Thymus (tissue), 11 donors: ENCODE results near the gene RAP1GAP2. TPM values are rescaled to one million over a fixed set of nuclear protein-coding genes. Genes with fewer than 3 reads are reported as not detected.

Experiments used
- DNase-seq, 9 donors: peaks; one replicate each; pipeline ENCODE4 v3.0.0-alpha.2; 2013; ENCODE audit warnings: low spot score in 9 of 9, low read depth in 6 of 9, missing footprints in 1 of 9
- H3K27ac ChIP-seq, 2 donors: one replicate each; pipeline ENCODE4 v1.5.1; 2013; ENCODE audit warnings: control low read depth in 1 of 2, low read depth in 1 of 2, low read length in 1 of 2, mild to moderate bottlenecking in 1 of 2, moderate library complexity in 1 of 2
- H3K27me3 ChIP-seq, 2 donors: one replicate each; pipeline ENCODE4 v1.5.1; 2013; ENCODE audit warnings: low read length in 1 of 2; ENCODE audit not compliant: control insufficient read depth in 2 of 2, insufficient read depth in 1 of 2
- H3K36me3 ChIP-seq, 2 donors: one replicate each; pipeline ENCODE4 v1.5.1; 2013; ENCODE audit warnings: low read length in 1 of 2, mild to moderate bottlenecking in 1 of 2, moderate library complexity in 1 of 2; ENCODE audit not compliant: control insufficient read depth in 2 of 2, insufficient read depth in 2 of 2
- H3K4me1 ChIP-seq, 2 donors: one replicate each; pipeline ENCODE4 v1.5.1; 2013; ENCODE audit warnings: low read length in 2 of 2; ENCODE audit not compliant: control insufficient read depth in 2 of 2, insufficient read depth in 2 of 2
- H3K4me3 ChIP-seq, 2 donors: one replicate each; pipeline ENCODE4 v1.5.1; 2013; ENCODE audit warnings: low read length in 2 of 2, control low read depth in 1 of 2, mild to moderate bottlenecking in 1 of 2
- H3K9me3 ChIP-seq, 2 donors: one replicate each; pipeline ENCODE4 v1.5.1; 2013; ENCODE audit warnings: low read length in 1 of 2, mild to moderate bottlenecking in 1 of 2; ENCODE audit not compliant: control insufficient read depth in 2 of 2, insufficient read depth in 1 of 2
- WGBS: extraction: QIAGEN DNeasy Blood & Tissue Kit; methylation state at CpG from one replicate; pipeline ENCODE4 v1.1.7; 2013; 5-methylcytosine and 5-hydroxymethylcytosine counted together
- polyA plus RNA-seq: library from polyadenylated mRNA; stranded (reverse); fragments of 200-250 nt; gene quantifications from one replicate; pipeline ENCODE4 v1.2.3, GENCODE V29; 2013
- total RNA-seq: library from RNA; stranded (reverse); fragments of 120-200 nt; gene quantifications from one replicate; pipeline ENCODE4 v1.2.4, GENCODE V29; 2013
- donor health status: healthy.

The RAP1GAP2 gene
- total and polyA plus RNA-seq, 2 donors: 1.6 to 3.8 TPM

- WGBS: 88% methylated on average over 19 of the region's 19 CpGs
- no peaks in the 10 kb centered on the region for H3K36me3 ChIP-seq
- H3K4me1 ChIP-seq: no peaks in the 10 kb centered on the region
- H3K4me3 ChIP-seq: no peak overlapping the region
- no peaks in the 10 kb centered on the region for H3K27me3 ChIP-seq
- H3K27ac ChIP-seq: no peak overlapping the region
- no peak for DNase-seq
- peaks cover 0 to 5% of the 10 kb centered on the region in 2 donors for H3K9me3 ChIP-seq
Observed at GRCh38 chr17:2911035-2911754, 115.0 kb downstream of the RAP1GAP2 start.

GRCh38 chr17:2911755-2912111, 115.5 kb downstream of the RAP1GAP2 start:
- no peak for DNase-seq
- no peaks in the 10 kb centered on the region for H3K4me1 ChIP-seq
- no peak overlapping the region for H3K4me3 ChIP-seq
- no peak overlapping the region for H3K27ac ChIP-seq
- peaks cover 0 to 5% of the 10 kb centered on the region in 2 donors for H3K9me3 ChIP-seq
- 94% methylated on average over 10 of the region's 10 CpGs for WGBS
- H3K36me3 ChIP-seq: no peaks in the 10 kb centered on the region
- no peaks in the 10 kb centered on the region for H3K27me3 ChIP-seq

GRCh38 chr17:2912754-2913153, 116.5 kb downstream of the RAP1GAP2 start:
- no peaks in the 10 kb centered on the region for H3K4me1 ChIP-seq
- DNase-seq: no peak
- H3K27me3 ChIP-seq: no peaks in the 10 kb centered on the region
- no peaks in the 10 kb centered on the region for H3K9me3 ChIP-seq
- H3K27ac ChIP-seq: no peak overlapping the region
- H3K4me3 ChIP-seq: no peak overlapping the region
- H3K36me3 ChIP-seq: no peaks in the 10 kb centered on the region

GRCh38 chr17:2916461-2916860, 120.2 kb downstream of the RAP1GAP2 start:
- DNase-seq: no peak
- no peak overlapping the region for H3K27ac ChIP-seq
- H3K27me3 ChIP-seq: no peaks in the 10 kb centered on the region
- H3K4me1 ChIP-seq: no peaks in the 10 kb centered on the region
- H3K36me3 ChIP-seq: no peaks in the 10 kb centered on the region
- H3K9me3 ChIP-seq: no peaks in the 10 kb centered on the region
- 97% methylated on average over 11 of the region's 11 CpGs for WGBS
- no peak overlapping the region for H3K4me3 ChIP-seq

GRCh38 chr17:2921443-2921842, 125.2 kb downstream of the RAP1GAP2 start:
- Histone ChIP-seq H3K9me3 (no peaks in the 10 kb centered on the region), H3K4me1 (no peaks in the 10 kb centered on the region), H3K4me3 (no peak overlapping the region), H3K36me3 (no peaks in the 10 kb centered on the region), H3K27me3 (no peaks in the 10 kb centered on the region), H3K27ac (no peak overlapping the region)
- no peak for DNase-seq
- 95% methylated on average over 18 of the region's 18 CpGs for WGBS

- Histone ChIP-seq H3K27me3 (no peaks in the 10 kb centered on the region), H3K27ac (no peak overlapping the region), H3K4me1 (no peaks in the 10 kb centered on the region), H3K36me3 (no peaks in the 10 kb centered on the region), H3K9me3 (no peaks in the 10 kb centered on the region), H3K4me3 (no peak overlapping the region)
- 93% methylated on average over 10 of the region's 10 CpGs for WGBS
- no peak for DNase-seq
Observed at GRCh38 chr17:2924211-2924610, 128.0 kb downstream of the RAP1GAP2 start.

GRCh38 chr17:2925011-2925410, 128.8 kb downstream of the RAP1GAP2 start:
- H3K4me1 ChIP-seq: peaks cover 0 to 5% of the 10 kb centered on the region in 2 donors
- no peaks in the 10 kb centered on the region for H3K36me3 ChIP-seq
- no peaks in the 10 kb centered on the region for H3K27me3 ChIP-seq
- 87% methylated on average over 8 of the region's 8 CpGs for WGBS
- no peak overlapping the region for H3K27ac ChIP-seq
- H3K9me3 ChIP-seq: no peaks in the 10 kb centered on the region
- DNase-seq: no peak
- no peak overlapping the region for H3K4me3 ChIP-seq

GRCh38 chr17:2926019-2926650, 129.9 kb downstream of the RAP1GAP2 start:
- Histone ChIP-seq H3K9me3 (no peaks in the 10 kb centered on the region), H3K4me1 (peaks cover 8 to 17% of the 10 kb centered on the region in 2 donors), H3K27ac (no peak overlapping the region), H3K27me3 (no peaks in the 10 kb centered on the region), H3K36me3 (no peaks in the 10 kb centered on the region), H3K4me3 (no peak overlapping the region)
- DNase-seq: no peak
- WGBS: 77% methylated on average over 14 of the region's 14 CpGs

- H3K27me3 ChIP-seq: peaks cover 0 to 1% of the 10 kb centered on the region in 2 donors
- H3K36me3 ChIP-seq: no peaks in the 10 kb centered on the region
- H3K27ac ChIP-seq: no peak overlapping the region
- H3K9me3 ChIP-seq: no peaks in the 10 kb centered on the region
- 97% methylated on average over 22 of the region's 22 CpGs for WGBS
- H3K4me1 ChIP-seq: peaks cover 19 to 37% of the 10 kb centered on the region in 2 donors
- DNase-seq: no peak
- no peak overlapping the region for H3K4me3 ChIP-seq
Observed at GRCh38 chr17:2928294-2928890, 132.2 kb downstream of the RAP1GAP2 start.
